SJSA1 (cell line): Measurements from ENCODE around the gene ATRAID. TPM values are rescaled to one million over a fixed set of nuclear protein-coding genes. Genes with fewer than 3 reads are reported as not detected.

ENCODE experiments used
- DNase-seq, 2 experiments: peaks; one replicate each; pipeline ENCODE4 v3.0.0-alpha.2; 2015 to 2020; ENCODE audit warnings: low spot score in 2 of 2, low read depth in 1 of 2
- H3K27ac ChIP-seq: fragments of 250-450 bp; sonication (Bioruptor Pico); 2 replicates; pipeline ENCODE4 v1.5.1; 2020; ENCODE audit warnings: mild to moderate bottlenecking, moderate library complexity
- H3K27me3 ChIP-seq: fragments of 250-450 bp; sonication (Bioruptor Pico); replicated peaks from 2 replicates; pipeline ENCODE4 v1.5.1; 2020; ENCODE audit warnings: mild to moderate bottlenecking, moderate library complexity
- H3K36me3 ChIP-seq: fragments of 250-450 bp; sonication (Bioruptor Pico); 2 replicates; pipeline ENCODE4 v1.5.1; 2020; ENCODE audit warnings: mild to moderate bottlenecking
- H3K4me1 ChIP-seq: fragments of 250-450 bp; sonication (Bioruptor Pico); replicated peaks from 2 replicates; pipeline ENCODE4 v1.6.1; 2021; ENCODE audit warnings: mild to moderate bottlenecking
- H3K4me3 ChIP-seq: fragments of 250-450 bp; sonication (Bioruptor Pico); 2 replicates; pipeline ENCODE4 v1.5.1; 2020; ENCODE audit warnings: mild to moderate bottlenecking
- H3K9me3 ChIP-seq: fragments of 250-450 bp; sonication (Bioruptor Pico); replicated peaks from 2 replicates; pipeline ENCODE4 v1.5.1; 2020; ENCODE audit warnings: mild to moderate bottlenecking
- total RNA-seq: library from RNA; depleted of rRNA; stranded (reverse); fragments of >200 nt; shearing (Covaris generic); gene quantifications from 2 replicates; pipeline ENCODE4 v1.2.3, GENCODE V29; 2014

ATRAID gene
- total RNA-seq, 1 experiment from 2014 or later, result 153 TPM

DNA sequence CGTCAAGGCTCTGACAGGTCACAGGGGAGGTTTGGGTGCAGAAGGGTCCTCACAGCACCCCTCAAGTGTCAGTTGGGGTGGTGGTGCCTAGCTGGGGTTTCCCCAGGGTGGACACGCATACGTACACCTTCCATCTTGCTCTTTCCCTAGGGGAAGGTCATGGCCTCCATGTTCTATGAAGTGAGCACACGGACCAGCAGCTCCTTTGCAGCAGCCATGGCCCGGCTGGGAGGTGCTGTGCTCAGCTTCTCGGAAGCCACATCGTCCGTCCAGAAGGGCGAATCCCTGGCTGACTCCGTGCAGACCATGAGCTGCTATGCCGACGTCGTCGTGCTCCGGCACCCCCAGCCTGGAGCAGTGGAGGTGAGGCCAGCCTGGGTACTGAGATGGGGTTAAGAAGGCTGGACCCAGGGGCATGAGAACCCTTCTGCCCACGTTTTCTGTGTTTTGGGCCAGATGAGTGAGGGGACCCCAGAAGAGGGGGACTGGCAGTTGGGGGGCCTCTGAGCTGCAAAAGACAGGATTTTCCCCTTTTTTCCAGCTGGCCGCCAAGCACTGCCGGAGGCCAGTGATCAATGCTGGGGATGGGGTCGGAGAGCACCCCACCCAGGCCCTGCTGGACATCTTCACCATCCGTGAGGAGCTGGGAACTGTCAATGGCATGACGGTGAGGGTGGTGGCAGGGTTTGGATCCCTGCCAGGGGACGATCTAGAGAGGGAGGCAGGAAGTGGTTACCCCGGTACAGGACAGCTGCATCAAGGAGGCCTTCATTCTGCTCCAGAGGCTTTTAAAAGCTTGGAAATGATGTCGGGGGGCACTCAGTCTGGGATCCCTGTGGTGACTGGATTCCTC lies 30.1 kb downstream of the ATRAID start:
- H3K4me1 ChIP-seq, result no peaks in the 10 kb centered on the region
- no peak for DNase-seq
- H3K27ac ChIP-seq, result no peak overlapping the region
- H3K27me3 ChIP-seq, result no peaks in the 10 kb centered on the region
- no peak overlapping the region for H3K4me3 ChIP-seq
- H3K9me3 ChIP-seq, result no peaks in the 10 kb centered on the region
- H3K36me3 ChIP-seq, result peaks cover 73% of the 10 kb centered on the region

DNA sequence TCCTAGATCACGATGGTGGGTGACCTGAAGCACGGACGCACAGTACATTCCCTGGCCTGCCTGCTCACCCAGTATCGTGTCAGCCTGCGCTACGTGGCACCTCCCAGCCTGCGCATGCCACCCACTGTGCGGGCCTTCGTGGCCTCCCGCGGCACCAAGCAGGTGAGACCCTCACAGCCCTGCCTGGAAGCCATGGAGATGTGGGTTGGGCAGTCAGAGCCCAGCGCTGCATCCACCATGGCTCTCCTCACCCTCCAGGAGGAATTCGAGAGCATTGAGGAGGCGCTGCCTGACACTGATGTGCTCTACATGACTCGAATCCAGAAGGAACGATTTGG lies 30.7 kb downstream of the ATRAID start:
- Histone ChIP-seq H3K27me3 (no peaks in the 10 kb centered on the region), H3K4me3 (no peak overlapping the region), H3K36me3 (peaks cover 67% of the 10 kb centered on the region), H3K4me1 (no peaks in the 10 kb centered on the region), H3K9me3 (no peaks in the 10 kb centered on the region), H3K27ac (no peak overlapping the region)
- no peak for DNase-seq

DNA sequence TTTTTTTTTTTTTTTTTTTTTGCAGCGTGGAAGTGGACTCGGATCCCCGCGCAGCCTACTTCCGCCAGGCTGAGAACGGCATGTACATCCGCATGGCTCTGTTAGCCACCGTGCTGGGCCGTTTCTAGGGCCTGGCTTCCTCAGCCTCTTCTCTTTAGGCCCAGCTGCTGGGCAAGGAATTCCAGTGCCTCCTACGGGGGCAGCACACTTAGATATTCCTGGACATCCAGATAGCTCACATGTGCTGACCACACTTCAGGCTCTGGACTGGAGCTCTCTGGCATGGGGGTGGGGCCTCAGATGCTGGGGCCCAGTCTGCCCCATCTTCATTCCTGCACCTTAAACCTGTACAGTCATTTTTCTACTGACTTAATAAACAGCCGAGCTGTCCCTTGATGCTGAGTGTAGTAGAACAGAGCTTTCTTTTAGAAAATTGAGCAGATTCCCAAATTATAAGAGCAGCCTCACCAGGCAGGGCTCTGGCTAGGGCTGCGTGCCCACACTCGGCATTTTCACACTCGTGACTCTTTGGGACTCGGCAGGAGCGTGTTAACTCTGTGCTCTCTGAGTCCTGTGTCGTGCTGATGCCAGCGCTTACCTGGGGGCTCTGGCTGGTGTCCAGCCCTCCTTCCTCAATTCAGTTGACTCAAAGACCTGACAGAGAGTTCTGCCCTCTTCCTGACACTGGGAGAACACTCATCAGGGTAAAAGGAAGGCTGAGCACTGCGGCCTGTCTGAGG lies 31.7 kb downstream of the ATRAID start:
- H3K4me3 ChIP-seq, result no peak overlapping the region

DNA sequence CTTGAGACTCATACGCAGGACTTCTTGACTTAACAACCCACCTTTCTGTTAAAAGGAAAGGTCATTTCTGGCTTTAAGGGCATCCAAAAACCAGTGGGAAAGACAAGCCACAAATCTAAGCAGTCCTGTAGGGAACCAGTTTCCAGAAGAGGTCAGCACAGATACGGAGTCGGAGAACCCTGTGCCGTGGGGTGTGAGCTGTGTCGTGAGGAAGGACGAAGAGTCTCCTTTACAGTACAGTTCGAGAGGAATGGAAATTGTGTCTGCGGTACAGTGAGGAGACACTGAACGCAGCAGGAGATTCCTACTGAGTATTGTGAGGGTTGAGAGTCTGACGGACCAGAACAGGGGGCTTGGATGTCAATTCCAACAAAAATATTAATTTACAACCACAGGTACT lies 33.3 kb downstream of the ATRAID start:
- no peaks in the 10 kb centered on the region for H3K27me3 ChIP-seq
- DNase-seq, result no peak
- no peak overlapping the region; the same call in 1 of the 2 replicates for H3K27ac ChIP-seq
- H3K4me1 ChIP-seq, result no peaks in the 10 kb centered on the region
- H3K4me3 ChIP-seq, result no peak overlapping the region
- peaks cover 45% of the 10 kb centered on the region for H3K36me3 ChIP-seq
- no peaks in the 10 kb centered on the region for H3K9me3 ChIP-seq

More for the DNA sequence above, 31.7 kb downstream of the ATRAID start:
- no peaks in the 10 kb centered on the region for H3K27me3 ChIP-seq
- no peak overlapping the region for H3K27ac ChIP-seq
- no peaks in the 10 kb centered on the region for H3K9me3 ChIP-seq
- DNase-seq, result no peak
- H3K4me1 ChIP-seq, result no peaks in the 10 kb centered on the region
- H3K36me3 ChIP-seq, result peaks cover 57% of the 10 kb centered on the region

DNA sequence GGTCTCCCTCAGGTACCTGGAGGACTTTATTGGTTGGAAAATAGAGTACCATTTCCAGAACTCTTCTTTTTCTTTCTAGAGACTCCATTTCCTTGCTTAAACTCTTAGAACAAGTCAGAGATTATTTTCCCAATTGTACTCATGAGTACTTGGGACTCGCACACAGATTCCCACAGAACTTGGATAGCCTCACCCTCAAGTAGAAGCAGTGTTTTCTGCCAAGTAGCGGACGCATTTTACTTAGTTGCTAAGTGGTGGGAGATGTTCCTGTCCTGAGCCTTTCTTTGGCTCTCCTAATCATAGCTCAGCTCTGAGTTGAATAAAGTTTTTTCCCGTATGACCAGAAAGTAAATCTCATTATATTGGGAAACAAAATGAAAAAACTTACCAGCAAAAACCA lies 33.8 kb downstream of the ATRAID start:
- Histone ChIP-seq H3K4me3 (no peak overlapping the region), H3K27me3 (no peaks in the 10 kb centered on the region)
- DNase-seq, result no peak

DNA sequence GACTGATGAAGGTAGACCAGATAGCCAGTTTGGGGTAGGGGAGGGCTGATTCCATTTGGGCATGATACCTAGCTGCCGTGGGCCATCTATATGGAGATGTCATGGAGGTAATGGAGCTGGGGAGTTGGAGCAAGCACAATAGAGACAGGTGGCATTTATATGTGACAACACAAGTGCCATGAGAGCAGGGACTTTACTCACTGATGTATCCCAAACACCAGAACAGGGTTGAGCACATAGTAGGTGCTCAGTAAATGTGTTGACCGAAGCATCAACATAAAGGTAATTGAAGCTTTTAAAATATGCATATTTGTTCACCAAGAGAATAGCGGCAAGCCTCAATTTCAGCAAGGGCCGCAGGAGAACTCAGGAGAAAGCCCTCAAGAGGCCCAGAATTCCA lies 36.1 kb downstream of the ATRAID start:
- no peaks in the 10 kb centered on the region for H3K9me3 ChIP-seq
- H3K27me3 ChIP-seq, result no peaks in the 10 kb centered on the region
- no peak for DNase-seq
- no peak overlapping the region for H3K27ac ChIP-seq
- H3K4me1 ChIP-seq, result no peaks in the 10 kb centered on the region
- peaks cover 18% of the 10 kb centered on the region for H3K36me3 ChIP-seq
- H3K4me3 ChIP-seq, result no peak overlapping the region

More for the DNA sequence above, 33.8 kb downstream of the ATRAID start:
- H3K9me3 ChIP-seq, result no peaks in the 10 kb centered on the region
- no peaks in the 10 kb centered on the region for H3K4me1 ChIP-seq
- H3K36me3 ChIP-seq, result peaks cover 40% of the 10 kb centered on the region
- H3K27ac ChIP-seq, result no peak overlapping the region; the same call in 1 of the 2 replicates

DNA sequence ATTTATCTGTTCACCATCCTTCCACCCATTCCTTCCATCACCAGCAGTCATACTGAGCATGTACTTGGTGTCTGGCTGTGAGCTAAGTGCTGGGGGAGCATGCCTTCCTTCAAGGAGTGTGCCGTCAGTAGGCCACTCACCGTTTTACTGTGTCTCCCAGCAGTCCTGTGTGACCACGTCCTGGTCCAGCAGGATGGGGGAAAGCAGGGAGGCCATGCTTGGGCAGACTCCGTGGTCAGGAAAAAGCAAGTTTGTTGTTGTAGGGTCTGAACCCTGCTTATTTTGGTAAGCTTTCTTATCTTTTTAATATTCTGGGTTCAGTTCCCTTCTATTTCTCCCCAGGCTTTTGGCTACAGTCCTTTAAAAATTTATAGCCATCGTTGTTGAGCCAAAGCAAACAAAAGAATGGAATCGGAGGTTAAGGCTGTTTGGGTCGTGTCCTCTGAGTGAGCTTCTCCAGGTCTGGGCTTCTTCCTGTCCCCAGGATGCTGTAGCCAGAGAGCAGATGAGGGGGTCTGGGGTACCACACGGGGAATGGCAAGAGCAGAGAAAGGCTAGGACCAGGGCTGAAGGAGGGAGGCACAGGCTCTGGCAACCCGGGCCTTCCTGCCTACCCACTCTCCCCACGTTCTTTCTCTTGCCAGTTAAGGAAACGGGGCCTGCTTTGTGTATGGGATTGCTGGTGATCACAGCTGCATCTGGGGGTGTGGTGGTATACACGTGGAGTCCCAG lies 37.5 kb downstream of the ATRAID start:
- no peak overlapping the region for H3K4me3 ChIP-seq
- no peak overlapping the region for H3K27ac ChIP-seq
- DNase-seq, result no peak
- no peaks in the 10 kb centered on the region for H3K4me1 ChIP-seq
- no peaks in the 10 kb centered on the region for H3K27me3 ChIP-seq
- H3K9me3 ChIP-seq, result no peaks in the 10 kb centered on the region
- peaks cover 3% of the 10 kb centered on the region for H3K36me3 ChIP-seq

DNA sequence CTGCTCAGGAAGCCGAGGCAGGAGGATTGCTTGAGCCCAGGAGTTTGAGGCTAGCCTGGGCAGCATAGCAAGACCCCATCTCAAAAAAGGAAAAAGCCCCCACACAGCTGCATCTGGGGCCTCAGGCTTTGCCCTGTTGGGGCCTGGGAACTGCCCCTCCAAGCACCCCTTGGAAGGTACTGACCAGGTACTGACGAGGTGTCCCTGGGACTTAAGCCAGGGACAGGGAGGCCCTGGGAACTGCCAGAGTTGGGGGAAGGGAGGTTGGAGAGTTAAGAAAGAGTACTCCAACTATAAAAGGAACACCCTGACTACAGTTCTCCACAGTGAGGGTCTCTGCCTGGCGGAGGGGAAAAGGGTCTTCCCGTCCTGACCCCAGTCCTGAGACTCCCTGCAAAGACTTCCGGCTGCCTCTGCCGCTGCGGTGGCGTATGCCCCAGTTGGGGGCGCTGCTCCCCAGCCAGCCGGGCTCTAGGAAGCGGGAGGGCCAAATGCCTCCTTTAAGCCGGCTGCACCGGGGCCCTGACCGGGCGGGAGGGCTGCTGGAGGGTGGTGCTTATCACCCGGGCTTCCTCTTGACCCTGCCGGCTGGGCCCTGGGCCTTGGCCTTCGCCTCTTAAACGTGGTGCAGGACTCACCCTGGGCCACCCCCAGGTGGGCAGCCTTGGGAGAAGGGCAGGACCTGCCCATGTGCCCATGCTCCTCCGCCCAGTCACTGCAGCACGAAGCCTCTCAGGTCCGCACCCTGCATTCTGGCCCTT lies 38.2 kb downstream of the ATRAID start:
- no peak overlapping the region for H3K4me3 ChIP-seq
- no peaks in the 10 kb centered on the region for H3K4me1 ChIP-seq
- H3K27ac ChIP-seq, result no peak overlapping the region
- no peaks in the 10 kb centered on the region for H3K27me3 ChIP-seq
- no peak for DNase-seq
- H3K9me3 ChIP-seq, result no peaks in the 10 kb centered on the region
- H3K36me3 ChIP-seq, result no peaks in the 10 kb centered on the region

DNA sequence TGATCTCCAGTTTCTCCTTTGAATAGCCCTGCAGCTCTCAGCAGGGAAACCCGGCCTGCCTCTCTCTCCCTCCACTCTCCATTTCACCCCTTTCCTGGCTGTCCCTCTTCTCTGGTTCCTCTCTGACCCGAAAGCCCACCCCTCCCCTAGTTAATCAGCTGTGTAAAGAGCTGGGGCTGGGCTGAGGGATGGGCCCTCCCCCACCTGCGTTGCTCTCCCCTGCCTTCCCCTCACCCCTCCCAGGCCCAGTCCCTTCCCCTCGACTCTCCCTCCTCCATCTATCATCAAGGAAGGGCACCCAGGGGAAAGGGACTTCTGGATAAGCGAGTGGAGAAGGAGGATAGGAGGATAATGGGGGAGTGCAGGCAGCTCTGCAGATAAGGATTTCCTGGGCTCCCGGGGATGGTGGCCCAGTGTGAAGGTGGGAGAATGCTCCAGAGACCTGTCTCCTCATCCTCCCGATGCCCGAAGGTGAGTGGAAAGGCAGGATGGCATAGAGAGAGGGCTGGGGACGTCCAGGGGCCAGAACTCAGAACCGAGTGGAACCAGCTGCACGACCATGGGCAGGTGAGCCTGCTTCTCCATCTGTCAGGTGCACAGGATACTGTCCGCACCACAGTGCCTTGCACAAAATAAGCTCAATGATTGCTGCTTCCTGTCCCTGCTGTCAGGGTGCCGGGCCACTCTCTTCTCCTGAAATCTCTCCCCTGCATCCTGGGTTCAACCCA lies 39.0 kb downstream of the ATRAID start:
- no peak overlapping the region for H3K4me3 ChIP-seq
- peaks cover 3% of the 10 kb centered on the region; the same call in 1 of the 2 replicates for H3K27me3 ChIP-seq
- H3K4me1 ChIP-seq, result no peaks in the 10 kb centered on the region
- no peak overlapping the region for H3K27ac ChIP-seq
- H3K9me3 ChIP-seq, result no peaks in the 10 kb centered on the region
- no peaks in the 10 kb centered on the region for H3K36me3 ChIP-seq
- no peak for DNase-seq

DNA sequence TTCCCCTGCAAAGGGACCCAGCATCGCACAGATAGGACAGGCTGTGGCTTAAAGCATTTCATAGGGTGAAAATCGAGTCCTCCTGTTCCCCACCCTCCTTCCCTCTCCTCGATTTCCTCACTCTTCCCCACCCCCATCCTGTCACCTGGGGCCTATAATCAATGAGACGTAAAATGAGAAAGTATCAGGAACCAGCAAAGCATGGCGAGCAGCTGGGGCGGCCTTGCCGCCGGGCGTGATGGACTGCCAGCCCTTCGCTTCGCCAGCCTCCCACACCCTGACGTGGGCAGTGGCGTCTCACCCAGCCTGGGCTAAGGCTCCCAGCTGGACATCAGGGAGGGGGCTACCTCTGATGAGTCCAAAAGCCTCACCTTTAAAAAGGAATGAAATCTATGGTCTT lies 39.9 kb downstream of the ATRAID start:
- no peak for DNase-seq
- Histone ChIP-seq H3K4me1 (no peaks in the 10 kb centered on the region), H3K27me3 (peaks cover 5% of the 10 kb centered on the region; the same call in 1 of the 2 replicates), H3K36me3 (no peaks in the 10 kb centered on the region), H3K27ac (no peak overlapping the region), H3K4me3 (no peak overlapping the region), H3K9me3 (no peaks in the 10 kb centered on the region)

DNA sequence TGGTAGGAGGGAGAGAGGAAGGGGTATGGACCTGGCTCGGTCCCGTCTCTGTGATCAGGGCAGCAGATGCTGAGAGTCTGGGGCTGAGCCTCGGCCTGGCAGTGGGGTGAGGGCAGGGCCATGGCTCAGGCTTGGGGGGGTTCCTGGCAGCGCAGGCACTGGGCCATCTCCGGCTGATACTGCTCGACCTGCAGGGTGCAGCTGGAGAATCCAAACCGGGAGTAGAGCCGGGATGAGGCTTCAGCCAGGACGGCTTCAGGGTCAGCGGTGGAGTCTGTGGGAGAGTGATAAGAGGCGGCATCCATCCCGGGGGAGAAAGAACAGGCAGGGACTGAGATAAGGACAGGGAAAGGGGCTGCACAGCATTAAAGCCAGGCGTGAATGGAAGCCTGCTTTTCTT lies 43.3 kb downstream of the ATRAID start:
- no peak for DNase-seq
- H3K27me3 ChIP-seq, result peaks cover 18% of the 10 kb centered on the region
- no peaks in the 10 kb centered on the region for H3K4me1 ChIP-seq
- H3K4me3 ChIP-seq, result no peak overlapping the region
- H3K9me3 ChIP-seq, result no peaks in the 10 kb centered on the region
- H3K27ac ChIP-seq, result no peak overlapping the region
- H3K36me3 ChIP-seq, result no peaks in the 10 kb centered on the region

DNA sequence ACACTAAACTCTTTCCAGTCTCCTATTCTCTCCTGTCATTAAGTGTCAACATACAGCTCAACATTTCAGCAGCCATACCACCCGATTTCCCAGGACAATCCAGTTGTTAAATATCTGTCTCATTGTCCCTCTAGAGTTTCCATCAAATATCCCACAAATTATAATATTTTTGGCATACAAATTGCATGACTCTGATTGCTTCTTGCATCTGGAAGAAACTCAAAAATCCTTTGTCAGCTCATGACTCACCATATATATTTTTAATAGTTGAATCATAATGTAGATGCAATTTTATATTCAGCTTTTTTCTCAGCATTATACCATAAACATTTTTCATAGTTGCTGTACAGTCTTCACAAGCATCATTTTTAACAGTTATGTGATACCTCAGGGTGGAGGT lies 43.8 kb downstream of the ATRAID start:
- H3K4me3 ChIP-seq, result no peak overlapping the region
- H3K9me3 ChIP-seq, result no peaks in the 10 kb centered on the region
- H3K27me3 ChIP-seq, result peaks cover 22% of the 10 kb centered on the region
- no peaks in the 10 kb centered on the region for H3K4me1 ChIP-seq
- no peak for DNase-seq
- no peak overlapping the region for H3K27ac ChIP-seq
- H3K36me3 ChIP-seq, result no peaks in the 10 kb centered on the region
